HT-29 (cell line): ENCODE results near the gene RACGAP1. TPM values are rescaled to one million over a fixed set of nuclear protein-coding genes. Genes with fewer than 3 reads are reported as not detected.
"Not testable (repeated sequence)": the region's sequence is repeated elsewhere in the genome, so short reads cannot be mapped to it uniquely, and the experiment has no call there.

Experiments used
- DNase-seq: peaks from one replicate; pipeline ENCODE4 v3.0.0-alpha.2; 2015; ENCODE audit warnings: low spot score
- total RNA-seq: library from RNA; depleted of rRNA; stranded (reverse); fragments of >200 nt; shearing (Covaris generic); gene quantifications from 2 replicates; pipeline ENCODE4 v1.2.3, GENCODE V29; 2014

RACGAP1 gene
- total RNA-seq, 1 experiment from 2014 or later = 55.9 TPM

DNA sequence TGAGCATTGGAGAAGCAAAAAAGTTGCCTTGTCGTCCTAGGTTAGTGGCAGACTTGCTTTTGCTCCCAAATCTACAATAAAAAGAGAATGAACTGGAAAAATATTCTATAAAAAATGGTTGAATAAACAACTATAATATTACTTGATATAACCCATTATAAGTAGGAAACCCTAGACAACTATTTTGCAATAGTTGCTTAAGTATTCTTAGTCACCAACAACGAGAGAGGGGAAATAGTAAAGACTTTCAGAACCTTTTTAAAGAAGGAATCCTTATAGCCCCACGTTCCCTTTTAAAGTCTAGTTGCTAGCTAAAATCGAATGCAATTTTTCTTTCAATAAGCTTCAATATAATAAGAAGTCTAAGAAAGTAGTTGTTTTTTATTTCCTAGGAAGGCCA is 35.0 kb downstream of the RACGAP1 start:
- DNase-seq = no peak

DNA sequence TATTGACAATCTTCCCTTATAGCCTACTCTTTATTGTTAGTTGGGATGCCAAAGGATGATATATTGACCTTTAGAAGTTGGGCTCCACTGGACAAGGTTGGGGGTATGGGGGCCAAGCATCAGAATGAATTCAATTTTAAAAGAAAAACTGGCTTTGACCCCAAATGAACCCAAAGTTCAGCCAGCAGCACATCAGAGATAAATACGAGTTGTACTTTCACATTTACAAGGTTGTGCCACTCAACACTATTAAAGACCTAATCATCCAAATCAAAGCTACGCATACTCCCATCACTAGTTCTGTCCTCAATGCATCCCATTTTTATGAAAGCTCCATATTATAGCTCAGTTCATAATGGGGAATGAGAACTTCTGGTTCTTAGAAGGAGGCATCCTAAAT is 35.9 kb downstream of the RACGAP1 start:
- DNase-seq = not testable (repeated sequence)

DNA sequence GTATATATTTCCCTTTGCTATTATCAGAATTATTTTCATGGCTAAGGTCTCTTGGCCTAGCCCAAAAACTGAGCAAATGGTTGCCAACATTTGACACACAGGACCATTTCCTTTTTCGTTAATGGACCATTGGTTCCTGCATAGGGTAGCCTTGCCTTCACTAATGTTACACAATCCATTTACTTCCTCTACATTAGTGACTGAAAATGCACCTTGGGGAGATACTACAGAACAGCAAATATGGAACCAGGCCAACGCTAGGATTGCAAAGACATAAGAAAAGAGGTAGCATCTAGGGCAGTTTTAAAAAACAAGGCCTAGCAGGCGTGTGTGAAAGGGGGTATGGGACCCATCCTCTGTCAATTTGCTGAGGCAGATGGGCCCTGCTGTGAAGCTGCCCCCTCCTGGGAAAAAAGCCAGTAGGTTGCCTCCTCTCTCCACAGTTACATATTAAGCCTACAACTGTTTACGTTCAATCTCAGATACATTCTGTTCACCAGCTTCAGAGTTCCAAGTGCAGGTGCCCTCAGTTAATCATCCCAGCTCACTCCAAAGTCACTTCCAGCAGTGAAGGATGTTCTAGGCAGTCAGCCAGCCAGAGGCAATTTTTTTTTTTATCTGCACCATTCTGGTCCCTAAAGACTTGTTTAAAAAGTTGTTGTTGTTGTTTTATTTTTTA is 37.5 kb downstream of the RACGAP1 start:
- no peak for DNase-seq

DNA sequence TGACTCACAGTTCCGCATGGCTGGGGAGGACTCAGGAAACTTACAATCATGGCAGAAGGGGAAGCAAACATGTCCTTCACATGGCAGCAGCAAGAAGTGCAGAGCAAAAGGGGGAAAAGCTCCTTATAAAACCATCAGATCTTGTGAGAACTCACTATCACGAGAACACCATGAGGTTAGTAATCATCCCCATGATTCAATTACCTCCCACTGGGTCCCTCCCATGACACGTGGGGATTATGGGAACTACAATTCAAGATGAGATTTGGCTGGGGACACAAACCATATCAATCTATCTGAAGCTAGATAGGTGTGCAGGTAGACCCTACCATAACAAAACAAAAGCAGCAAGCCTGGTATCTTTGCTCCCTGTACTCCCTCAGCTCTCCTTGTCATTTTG is 38.8 kb downstream of the RACGAP1 start:
- not testable (repeated sequence) for DNase-seq

DNA sequence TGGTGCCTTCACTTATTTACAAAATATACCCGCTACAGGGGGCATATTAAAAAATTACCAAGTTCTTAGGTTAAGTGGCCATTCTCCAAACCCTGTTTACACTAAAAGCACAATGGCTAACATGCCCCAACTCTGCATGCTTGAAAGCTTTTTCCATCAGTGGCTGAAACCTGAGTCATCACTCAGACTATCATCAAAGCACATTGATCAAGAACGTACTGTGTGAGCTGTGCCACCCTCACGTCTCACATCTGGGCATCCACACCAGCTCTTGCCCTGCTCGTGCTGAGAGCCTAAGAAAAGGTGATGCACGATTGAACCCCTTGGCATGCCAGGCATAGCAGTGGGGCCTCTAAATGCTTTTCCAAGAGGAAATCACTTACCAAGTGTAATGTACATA is 39.3 kb downstream of the RACGAP1 start:
- no peak for DNase-seq

DNA sequence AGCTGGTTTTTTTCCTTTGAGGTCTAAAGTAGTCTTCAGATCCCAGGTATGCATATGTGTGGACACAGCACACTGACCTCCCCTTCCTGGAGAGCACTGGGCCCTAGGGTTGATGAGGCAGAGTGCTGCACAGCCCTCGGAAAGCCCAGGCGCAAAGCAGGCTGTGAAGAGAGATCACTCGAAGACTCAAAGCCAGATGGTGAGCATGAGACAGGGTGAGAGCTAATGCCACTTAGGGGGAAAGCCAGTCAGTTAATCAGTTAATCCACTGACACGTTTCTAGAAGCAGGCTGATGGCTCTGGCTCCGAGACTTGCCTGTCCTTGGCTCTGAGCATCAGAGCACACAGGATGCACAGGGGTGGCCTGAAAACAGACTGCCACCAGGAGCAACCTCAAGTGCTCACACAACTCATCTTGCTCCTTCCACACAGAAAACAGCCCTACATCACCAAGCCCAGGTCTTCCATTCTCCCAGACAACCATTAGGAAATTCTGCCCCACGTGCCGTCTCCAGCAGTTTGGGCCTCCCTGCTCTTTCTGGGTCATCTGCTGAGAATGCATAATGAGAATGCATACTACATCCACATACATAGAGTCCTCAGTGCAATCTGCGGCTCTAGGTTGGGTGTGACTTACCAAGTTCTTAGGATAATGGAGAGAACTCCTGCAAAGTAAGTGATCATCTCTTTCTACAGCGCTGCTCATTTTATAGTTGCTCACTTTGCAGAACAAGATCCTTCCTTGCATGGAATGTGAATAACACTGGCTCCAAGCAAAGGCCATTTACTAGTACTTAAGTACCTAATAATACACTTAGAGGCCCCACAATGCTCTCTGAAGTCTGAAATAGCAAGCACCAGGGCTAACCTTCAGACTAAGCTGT is 40.6 kb downstream of the RACGAP1 start:
- DNase-seq = no peak

DNA sequence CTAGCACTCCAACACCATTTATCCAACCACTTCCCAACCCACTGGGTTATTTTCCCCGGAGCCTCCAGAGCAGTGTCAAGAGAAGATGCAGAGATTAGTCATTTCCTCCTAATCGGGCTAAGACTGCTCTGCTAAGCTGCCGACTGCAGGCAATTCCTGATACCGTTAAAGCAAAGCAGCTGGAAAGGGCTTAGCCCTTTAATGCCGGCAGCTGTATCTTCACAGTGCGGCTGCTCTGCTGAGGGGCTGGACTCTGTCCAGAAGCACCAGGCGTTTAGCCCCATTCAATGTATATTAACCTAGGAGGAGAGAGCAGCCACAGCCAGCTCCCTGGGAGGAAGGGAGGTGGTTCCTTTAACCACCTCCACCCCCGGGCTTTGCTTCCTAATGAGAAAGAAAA is 41.4 kb downstream of the RACGAP1 start:
- no peak for DNase-seq

DNA sequence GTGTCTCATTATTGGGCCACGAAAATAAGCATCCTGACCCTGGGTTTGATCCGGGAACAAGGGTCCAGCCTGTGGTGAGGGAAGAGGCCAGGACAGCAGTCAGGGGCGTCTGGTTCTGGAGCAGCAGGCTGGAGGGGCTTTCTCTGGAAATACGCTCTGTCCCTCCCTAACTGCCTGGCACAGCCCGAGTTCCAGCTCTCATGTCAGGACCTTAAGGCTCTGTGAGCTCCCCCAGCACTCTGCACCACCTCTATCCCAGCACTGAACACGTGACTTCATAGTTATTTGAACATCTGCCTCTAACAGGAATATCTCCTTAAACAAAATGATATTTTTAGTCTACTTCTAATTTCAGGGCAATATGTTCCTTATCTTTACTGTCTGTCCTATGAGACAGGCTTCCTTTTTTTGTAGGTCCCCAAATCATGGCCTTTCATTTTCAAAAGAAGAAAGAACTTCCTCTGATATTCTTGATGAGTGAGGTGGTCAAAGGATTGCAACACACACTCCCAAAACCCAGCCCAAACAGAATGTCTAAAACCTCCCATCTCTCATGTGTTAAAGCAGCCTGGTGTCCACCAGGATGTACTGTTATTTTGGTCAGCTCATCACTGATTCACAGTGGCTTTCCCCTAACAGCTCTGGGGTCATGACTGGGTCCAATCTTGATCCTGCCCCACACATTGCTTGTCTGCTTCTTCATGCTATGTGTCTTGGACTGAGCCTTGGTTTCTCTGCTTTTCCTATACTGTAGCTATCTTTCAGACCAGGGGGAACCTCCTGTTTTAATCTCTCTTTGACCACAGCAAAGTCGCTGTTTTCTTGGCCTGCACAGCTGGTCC is 42.8 kb downstream of the RACGAP1 start:
- no peak for DNase-seq

DNA sequence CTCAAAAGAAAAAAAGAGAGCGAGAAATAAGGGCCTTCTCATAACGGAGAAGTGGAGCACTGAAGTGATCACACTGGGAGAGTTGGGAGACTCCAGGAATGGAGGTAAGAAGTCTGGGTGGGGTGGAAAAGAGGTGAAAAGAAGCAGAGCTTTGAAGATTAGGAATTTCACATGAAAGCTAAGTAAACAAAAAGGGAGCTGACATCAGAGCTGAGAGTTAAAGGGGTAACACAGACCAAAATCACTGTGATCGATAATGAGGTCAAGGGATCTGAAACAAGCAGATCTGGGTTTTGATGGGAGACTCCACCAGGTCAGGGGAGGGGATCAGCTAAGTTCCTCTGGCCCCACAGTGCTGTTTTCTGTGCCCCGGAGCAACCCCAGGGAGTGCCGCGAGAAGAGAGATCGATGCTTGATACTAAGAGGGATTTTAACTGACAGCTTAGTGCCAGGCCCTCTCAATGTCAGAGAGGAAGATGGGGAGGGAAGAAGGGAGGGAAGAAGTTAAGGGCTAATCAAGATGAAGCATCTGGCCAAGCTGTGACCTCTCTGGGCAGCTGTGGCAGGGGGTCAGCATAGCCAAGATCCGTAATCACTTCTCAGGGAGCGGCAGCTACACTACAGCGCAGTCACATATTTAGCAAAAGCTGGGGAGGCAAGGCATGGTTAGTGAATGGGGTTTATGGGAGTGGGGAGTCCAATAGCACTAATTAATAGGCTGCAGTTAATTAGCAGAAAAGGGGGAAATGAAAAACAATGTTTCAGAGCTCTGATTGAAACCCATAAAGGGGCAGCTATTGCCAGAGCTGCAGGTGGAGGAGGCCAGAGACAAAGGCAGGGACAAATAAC is 44.6 kb downstream of the RACGAP1 start:
- no peak for DNase-seq

DNA sequence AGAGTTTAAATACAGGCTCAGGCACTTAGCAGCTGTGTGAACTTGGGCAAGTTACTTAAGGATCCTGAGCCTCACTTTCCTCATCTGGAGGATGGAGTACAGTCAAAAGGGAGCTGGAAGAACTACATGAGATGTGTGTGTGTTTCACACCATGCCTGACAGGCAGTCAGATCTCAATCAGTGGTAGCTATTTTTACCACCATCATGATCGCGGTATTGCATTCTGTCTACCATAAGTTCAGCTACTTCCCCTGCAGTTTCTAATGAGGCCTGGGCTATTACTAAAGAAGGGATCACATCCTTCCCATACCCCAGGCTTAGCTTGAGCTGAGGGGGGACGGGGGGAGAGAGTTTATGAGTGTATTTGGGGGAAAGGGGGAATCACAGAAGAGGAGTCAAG is 45.5 kb downstream of the RACGAP1 start:
- no peak for DNase-seq

DNA sequence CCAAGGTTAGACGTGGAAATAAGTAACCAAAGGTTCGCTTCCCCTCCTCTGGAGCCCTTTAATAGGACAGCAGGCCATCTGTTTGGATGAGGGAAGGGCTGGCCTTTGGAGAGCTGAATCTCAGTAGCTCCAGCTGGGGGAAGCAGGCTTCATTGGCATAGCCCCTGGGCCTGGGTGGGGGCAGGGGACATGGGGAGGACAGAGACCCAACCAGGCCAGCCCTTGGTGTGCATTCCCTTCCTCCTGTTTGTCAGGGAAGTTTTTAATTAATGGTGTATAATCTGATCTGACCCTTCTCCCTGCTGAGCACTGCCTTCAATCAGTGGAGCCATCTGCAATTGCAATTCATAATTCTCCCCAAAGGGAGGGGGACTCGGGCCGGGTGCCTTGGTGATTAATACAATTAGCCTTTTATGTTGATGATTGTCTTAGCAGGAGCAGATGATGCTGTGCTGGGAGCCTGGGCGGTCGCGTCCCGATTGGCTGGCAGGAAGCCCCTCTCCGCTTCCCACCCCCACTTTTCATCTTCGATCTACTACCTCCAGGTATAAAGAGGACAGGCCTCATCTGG is 46.2 kb downstream of the RACGAP1 start:
- DNase-seq = no peak

DNA sequence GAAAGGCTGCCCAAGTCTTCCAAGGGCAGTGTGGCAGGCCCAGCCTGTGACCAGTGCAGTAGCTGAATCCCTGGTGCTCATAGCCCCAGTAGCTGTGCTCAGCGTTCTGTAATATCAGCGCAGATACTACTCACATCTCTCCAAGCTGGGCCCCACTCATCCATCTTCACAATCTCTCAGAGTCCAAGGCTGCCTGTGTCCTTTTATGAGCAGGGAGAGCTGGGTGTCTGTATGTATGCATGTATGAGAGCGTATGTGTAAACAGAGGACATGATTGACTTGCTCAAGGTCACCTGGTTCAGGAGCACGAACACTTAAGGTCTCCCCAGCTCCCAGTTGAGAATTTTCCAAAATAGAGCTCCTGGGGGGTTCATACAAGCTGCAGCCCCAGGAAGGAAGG is 47.2 kb downstream of the RACGAP1 start:
- no peak for DNase-seq

DNA sequence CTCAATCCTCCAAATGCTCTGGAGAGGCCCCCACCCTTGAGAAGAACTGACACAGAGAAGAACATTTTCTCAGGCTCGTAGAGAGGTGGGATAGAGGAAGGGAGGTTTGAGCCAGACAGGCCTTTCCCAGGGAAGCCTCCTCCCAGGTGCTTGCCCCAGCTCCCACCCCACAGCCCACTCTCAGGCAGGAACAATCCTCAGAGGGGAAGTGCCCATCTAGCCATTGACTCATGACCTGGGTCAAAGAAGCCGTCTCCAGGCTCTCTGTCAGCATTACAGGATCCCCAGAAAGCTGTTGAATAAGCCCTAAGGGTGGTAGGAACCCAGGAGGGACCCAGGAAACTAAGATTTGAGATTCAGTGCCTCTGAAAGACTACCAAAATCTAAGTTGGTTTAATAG is 48.7 kb downstream of the RACGAP1 start:
- no peak for DNase-seq

DNA sequence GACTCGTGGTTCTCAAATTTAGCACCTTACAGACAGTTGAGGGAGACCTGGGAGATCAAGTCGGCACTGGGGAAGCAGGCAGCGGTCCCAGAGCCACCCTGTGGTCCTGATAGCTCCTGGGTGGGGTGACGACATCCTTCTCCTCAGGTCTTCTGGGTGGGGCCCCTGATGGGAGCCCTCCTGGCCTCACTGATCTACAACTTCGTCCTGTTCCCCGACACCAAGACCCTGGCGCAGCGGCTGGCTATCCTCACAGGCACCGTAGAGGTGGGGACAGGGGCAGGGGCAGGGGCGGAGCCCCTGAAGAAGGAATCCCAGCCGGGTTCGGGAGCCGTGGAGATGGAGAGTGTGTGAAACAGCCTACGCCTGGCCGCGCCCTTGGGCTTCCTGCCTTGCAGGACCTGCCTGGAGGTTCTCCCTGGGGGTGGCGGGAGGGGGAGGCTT is 50.0 kb downstream of the RACGAP1 start:
- no peak for DNase-seq

DNA sequence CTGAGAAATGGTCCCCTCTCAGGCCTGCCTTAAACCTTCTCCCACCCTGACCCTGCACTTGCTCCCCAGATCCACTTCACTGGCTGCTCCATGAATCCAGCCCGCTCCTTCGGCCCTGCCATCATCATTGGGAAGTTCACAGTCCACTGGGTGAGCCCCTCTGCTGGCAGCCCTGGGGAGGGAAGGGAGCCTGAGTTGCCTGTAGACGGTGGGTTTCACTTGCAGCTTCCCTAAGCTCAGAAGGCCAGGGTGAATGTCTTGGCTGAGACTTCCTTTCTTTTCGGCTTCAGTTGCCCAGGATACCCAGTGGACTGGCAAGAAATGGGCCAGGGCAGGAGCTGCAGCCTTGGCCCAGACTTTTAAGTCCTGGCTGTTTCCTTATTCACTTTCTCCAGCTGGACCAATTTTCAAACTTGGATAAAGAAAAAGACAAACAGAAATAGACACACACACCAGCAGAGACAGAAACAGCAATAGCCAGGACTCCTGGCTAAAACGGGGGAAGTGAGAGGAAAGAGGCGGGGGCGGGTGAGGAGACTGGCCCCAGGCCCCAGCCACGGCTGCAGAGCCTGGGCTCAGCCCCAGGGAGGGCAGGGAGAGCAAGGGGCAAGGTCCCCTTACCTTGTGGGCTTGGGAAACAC is 50.5 kb downstream of the RACGAP1 start:
- DNase-seq = no peak

DNA sequence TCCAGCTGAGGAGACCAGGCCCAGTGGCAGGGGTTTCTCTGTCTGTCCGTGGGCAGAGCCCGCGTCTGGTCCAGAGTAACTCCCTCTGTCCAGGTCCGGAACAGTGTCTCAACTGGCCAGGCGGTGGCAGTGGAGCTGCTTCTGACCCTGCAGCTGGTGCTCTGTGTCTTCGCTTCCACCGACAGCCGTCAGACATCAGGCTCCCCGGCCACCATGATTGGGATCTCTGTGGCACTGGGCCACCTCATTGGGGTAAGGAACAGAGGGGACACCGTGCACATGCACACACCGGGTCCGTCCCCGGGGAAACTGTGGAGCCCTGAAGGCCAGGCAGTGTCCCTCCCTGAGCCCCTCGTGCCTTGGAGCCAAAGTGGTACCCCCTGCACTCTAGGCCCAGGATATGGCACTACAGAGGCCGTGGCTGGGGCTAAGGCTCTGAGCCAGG is 51.0 kb downstream of the RACGAP1 start:
- no peak for DNase-seq

DNA sequence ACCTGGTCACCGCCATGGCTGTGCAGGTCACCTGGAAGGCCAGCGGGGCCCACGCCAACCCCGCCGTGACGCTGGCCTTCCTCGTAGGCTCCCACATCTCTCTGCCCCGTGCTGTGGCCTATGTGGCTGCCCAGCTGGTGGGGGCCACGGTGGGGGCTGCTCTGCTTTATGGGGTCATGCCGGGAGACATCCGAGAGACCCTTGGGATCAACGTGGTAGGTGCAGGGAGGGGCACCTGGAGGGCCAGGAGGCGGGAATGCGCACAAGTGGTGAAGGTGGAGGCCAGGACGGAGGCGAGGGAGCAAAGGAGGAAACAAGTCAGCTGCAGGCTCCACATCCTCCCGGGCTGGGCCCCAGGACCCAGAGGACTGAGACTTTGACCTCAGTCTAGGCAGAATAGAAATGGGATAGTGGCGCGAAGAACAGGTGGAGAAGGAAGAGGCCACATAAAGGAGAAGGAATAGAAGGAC is 51.9 kb downstream of the RACGAP1 start:
- no peak for DNase-seq

DNA sequence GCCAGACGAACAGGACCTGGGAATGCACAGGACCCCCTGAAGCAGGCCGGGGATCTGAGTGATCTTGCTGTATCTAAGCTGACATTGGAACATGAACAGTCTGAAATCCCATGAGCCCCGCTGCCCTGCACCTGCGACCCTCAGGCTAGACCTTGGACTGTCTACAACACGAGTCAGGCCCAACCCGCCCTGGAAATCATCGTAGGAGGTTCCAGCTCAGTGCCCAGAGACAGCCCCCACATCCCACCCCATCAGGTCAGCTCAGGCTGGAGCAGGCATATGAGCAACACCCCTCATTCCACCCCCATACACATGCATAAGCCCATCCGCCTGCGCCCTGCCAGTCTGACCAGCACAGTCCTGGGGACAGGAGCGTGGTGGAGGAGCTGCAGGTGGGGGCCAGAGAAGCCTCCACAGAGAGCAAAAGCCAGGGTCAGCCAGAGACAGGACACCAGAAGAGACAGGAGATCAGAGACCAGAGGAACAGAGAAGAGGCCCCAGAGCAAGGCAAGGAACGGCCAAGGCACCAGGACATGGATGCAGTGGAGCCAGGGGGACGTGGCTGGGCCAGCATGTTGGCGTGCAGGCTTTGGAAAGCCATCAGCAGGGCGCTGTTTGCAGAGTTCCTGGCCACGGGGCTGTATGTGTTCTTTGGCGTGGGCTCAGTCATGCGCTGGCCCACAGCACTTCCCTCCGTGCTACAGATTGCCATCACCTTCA is 52.5 kb downstream of the RACGAP1 start, which contains the start of gene AQP6:
Gene AQP6, plus strand, starts transcription at position 307 of the 720 bp plus-strand sequence. Its CDS starts 227 bp downstream, at position 534.
- DNase-seq = no peak

DNA sequence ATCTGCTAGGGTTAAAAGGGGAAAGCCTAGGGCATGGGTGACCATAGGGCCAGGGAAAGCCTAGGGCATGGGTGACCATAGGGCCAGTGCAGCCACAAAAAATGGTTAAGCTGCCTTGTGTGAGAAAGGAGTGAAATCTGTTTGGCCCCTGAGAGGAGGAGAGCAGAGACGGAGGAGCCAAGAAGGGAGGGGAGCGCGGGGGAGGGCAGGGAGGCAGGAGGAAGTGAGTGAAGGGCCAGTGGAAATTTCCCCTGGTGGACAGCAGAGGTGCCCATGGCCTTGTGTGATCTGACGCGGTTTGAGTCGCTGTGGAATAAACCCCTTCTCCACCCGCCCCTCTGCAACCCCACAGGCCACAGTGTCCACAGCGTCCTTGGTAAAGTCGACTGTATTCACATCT is 53.2 kb downstream of the RACGAP1 start:
- DNase-seq = no peak
